NCI-H82 treated with DMSO at 0.1 percent for 48 hours (cell line): ENCODE data around the gene DAD1.
"Not testable (repeated sequence)": the region's sequence is repeated elsewhere in the genome, so short reads cannot be mapped to it uniquely, and the experiment has no call there.

ENCODE experiments used
- DNase-seq: peaks from one replicate; lab custom pipeline; 2025; ENCODE audit not compliant: unreplicated experiment; lab: John Stamatoyannopoulos, UW

The DAD1 gene

DNA sequence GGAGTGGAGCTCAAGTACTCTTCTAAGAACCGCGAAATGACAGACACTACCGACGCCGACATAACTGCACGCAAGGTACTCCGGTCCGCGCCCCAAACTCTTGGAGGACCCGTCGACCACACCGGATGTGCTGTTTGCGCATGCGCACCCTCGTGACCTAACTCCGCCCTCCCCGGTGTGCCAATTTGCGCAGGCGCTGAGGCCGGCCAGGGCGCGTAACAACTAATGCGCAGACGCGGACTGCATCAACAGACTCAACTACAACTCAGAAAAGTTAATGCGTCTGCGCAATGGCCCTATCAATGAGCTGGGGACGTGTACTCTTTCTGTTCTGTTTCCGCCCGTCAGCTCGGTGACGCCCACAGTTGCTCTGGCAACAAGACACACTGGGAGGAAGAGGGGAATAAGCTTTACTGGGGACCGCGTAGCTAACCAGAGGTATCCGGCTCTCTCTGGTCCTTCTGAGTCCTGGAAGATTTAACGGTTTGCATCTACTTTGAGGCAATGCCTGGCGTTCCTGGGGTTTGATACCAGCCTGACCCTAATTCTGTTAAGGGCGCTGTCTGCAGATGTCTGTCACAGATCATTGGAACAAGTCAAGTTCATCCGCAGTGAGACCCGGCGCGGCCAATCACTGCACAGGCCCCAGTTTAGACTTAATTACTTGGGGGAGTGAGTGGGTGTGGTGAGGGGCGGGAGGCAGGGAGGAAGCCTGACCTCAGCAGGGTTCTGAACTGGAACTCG, at the start of gene DAD1:
DAD1 (minus strand) TSS at position 129 of the 744 bp plus-strand sequence; CDS start at position 62, 67 bp downstream.
- peak; percentile 96 for DNase-seq

DNA sequence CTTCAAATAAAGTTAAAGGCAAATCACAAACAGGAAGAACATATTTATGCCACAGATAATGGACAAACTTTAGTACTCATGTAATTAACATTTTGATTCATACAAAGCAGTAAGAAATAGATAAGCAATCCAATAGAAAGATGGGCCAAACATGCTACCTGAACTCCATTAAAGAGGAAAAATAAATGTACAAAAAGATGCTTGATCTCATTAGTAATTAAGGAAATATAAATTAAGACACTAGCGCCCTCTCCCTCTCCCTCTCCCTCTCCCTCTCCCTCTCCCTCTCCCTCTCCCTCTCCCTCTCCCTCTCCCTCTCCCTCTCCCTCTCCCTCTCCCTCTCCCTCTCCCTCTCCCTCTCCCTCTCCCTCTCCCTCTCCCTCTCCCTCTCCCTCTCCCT, 47.0 kb upstream of the DAD1 start:
- not testable (repeated sequence) for DNase-seq

DNA sequence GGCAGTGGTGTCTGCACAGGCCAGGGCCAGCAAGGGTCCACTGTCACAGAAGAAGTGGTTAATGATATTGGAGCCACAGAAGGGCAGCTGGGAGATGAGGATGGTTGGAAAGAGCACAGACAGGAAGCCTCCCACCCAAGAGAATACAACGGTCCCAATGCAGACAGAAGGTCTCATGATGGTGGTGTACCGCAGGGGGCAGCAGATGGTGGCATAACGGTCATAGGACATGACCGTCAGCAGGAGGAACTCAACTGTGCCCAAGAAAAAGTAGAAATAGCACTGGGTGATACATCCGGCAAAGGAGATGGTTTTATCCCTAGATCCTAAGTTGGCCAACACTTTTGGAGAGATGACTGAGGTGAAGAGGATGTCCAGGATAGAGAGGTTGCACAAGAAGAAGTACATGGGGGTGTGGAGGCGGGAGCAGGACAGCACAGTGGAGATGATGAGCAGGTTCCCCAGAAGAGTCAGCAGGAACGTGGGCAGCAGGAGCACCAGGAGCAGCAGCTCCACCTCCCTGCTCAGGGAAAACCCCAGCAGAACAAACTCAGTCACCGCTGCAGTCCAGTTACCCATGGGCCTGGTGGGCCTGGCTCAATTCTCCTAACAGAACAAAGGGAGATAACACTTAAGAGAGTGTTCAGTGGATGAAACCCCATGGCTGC, 45.3 kb upstream of the DAD1 start:
- no peak for DNase-seq

DNA sequence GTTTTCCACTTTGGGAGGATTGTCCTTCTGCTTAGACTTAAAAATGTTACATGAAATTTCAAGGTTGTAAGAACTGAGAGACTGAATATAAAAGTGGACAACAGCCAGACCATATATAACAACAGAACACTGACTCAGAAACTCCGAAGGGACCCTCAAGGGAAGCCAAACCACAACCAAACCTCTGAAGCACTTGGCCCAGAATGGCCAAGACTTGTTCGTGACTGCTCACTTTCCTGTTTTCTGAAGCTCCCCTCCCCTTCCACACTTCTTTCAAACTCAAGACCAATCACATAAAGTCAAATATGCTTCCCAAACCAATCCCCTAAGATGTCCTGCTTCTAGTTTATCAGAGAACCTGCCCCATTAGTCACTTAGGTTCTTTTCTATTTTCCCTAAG, 41.5 kb upstream of the DAD1 start:
- no peak for DNase-seq

DNA sequence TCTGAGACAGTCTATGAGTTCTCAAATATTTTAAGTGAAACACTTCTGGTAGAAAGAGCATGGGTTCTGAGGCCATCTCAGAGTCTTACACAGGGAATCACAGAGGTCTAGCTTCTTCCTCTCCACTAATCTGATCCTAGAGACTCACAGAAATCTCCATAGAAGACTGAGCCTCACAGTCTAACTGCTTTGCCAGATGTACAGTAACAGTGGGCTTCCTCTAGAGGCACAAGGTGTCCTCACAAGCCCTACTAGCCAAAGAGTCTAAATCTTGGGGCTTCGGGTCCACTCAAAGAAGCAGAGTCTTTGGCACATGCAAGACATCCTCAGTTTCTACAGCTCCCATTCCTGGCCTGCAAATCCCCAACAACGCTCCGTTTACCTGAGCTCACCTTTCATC, 41.0 kb upstream of the DAD1 start:
- DNase-seq, result no peak

DNA sequence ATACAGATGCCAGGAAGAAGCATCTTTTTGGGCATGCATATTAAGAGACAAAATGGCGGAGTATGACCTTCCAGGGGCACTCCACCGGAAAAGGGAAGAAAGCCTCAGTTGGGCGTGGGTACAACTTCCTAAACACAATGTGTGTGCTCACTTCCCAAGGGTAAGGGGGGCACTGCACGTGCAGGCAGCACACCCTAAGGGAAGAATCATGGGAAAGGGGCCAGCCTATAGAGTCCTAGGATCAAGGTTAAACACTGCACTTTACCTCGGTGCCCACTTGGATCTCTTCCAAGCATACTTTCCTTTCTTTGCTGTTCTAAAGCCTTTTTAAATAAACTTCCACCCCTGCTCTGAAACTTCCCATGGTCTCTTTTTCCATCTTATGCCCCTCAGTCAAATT, 40.3 kb upstream of the DAD1 start:
- no peak for DNase-seq

DNA sequence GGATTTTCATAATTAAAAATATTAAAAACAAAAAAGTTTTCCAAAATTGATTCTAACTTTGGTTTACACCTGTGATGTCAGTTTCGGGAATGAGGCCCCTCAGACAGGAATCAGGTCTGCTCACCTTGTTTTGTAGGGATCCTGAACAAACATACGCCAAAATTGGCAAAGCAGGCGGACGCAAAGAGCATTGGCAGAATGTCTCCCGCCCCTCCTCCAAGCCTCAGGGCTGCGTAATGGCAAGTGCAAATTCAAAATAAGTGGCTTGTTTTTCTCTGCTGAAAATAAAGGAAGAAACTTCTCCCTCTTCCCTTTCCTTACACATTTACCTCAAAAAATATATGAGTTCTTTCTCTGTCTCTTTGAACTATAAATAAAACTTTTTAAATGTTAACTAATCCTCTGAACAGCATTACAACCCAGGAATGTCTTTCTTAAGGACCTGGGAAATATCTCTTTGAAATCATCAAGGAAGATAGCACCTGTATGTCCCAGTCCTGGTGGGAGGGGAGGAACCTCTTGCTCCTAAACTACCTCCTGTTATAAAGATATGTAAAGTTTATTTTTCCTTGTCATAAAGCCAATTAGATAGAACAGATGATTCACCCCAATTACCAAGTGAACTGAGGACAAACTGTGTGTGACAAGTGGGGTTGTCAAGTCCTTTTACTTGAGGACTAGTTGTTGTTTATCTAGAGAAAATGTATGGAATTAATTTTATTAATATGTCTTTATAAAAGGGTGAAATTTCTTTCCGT, 38.7 kb upstream of the DAD1 start:
- no peak for DNase-seq

DNA sequence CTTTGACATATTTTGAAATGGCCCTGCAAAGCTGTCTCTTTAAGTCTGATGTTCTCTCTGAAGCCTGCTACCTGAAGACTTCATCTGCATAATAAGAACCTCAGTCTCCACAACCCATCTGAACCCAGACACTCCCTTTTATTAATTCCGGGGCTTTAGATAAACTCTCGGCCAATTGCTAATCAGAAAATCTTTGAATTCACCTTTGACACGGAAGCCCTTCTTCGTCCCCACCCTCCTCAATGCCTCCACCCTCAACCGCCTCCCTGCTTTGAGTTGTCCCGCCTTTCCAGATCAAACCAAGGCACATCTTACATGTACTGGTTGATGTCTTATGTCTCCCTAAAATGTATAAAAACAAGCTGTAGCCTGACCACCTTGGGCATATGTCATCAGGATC, 37.6 kb upstream of the DAD1 start:
- DNase-seq, result no peak

DNA sequence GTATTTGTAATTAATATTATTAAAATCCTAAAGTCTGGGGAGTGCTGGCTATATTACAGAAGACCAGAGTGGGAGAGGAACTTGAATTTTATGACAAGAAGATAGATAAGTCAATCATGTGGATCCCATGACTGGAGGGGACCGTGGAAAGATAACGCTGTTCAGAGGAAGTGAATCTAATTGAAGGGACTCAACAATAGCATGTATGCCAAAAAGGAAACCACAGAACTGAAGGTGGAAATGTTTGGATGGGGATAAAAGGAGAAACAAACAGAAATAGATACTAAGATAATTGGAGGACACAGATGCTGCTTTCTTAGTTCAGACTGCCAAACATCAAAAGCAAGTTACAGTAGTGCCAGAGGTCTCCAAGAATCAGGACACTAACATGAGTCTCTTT, 34.0 kb upstream of the DAD1 start:
- no peak for DNase-seq

DNA sequence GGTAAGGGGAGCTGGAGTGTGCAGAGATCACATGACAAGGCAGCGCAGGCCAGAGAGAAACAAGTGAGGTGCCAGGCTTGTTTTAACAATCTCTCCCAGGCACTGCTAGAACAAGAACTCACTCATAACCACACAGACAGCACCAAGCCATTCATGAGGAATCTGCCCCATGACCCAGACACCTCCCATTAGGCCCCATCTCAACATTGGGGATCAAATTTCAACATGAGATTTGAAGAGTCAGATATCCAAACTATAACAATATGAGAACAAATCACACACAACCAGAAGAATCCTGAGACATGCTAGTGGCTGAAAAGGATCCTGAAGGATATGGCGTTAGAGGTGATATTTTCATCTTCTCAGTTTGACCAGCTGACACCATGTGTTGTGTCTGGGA, 33.2 kb upstream of the DAD1 start:
- DNase-seq, result no peak

DNA sequence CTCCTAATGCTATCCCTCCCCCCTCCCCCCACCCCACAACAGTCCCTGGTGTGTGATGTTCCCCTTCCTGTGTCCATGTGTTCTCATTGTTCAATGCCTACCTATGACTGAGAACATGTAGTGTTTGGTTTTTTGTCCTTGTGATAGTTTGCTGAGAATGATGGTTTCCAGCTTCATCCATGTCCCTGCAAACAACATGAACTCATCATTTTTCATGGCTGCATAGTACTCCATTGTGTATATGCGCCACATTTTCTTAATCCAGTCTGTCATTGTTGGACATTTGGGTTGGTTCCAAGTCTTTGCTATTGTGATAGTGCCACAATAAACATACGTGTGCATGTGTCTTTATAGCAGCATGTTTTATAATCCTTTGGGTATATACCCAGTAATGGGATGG, 26.7 kb upstream of the DAD1 start:
- not testable (repeated sequence) for DNase-seq

DNA sequence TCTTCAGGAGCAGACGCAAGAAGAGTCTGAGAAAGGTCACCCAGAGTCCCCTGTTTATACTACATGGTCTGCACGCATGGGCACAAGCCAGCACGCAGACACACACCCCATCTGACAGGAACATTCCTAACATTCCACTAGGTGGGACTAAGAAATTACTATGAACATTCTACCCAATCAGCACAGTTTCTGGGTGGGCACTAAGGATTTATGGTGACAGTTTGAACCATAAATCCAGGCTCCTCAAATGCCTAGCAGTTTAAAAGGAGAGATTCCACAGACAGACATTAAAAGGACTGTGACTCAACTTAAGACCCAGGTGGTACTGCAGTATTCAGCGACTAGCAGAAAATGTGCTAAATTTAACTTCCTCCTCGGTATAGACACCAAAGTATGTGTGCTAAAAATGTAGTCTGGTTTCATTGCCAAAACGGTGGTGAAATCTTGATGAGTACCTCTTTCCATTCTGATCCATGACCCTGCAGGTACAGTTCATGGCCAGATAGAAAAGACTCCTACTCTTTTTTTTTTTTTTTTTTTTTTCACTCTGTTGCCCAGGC, 25.3 kb upstream of the DAD1 start:
- no peak for DNase-seq

DNA sequence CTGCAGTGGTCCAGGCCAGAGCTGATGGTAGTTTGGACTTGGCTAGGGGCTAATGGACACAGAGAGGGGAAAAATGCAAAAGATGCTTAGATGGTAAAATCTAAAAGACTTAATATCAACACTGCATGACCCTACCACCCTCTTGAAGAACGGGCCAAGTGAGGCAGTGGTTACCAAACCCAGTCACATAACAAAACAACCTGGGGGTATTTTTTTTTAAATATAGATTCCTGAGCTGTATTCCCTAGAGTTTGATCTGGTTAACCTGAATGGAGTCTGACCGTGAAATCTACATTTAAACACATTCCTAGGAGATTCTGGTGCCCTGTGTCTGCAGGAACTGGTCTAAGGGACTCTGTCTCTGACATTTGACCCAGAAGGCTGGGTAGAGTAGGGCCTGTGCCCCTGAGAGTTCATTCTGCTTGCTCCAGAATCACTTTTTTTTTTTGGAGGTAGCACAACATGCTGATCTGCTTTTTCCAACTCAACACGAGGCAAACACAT, 24.8 kb upstream of the DAD1 start:
- no peak for DNase-seq

DNA sequence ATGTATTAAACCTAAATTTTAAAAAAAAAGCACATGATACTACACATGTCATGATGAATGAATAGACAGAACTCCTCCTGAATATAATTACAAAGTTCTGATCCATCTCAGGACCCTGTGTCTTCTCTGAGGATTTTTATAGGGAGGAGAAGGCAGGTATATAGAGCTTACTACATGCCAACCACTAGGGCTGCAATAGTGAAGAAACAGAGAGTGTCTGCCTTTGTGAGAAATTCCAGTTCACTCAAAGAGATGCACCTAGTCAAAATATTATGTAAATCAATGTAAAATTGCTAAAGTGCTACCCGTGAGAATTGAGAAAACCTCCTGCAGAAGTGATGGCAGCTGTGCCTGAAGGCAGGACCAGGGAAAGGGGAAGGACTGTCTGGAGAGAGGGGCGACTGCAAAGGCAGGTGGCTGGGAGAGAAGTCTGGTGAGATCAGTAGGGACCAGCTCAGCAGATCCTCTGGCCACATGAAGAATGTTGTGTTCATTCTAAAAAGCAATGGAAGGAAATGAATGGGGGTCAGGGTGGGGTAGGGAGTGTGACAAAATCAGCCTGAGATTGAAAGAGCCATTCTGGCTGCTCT, 24.2 kb upstream of the DAD1 start:
- no peak for DNase-seq

DNA sequence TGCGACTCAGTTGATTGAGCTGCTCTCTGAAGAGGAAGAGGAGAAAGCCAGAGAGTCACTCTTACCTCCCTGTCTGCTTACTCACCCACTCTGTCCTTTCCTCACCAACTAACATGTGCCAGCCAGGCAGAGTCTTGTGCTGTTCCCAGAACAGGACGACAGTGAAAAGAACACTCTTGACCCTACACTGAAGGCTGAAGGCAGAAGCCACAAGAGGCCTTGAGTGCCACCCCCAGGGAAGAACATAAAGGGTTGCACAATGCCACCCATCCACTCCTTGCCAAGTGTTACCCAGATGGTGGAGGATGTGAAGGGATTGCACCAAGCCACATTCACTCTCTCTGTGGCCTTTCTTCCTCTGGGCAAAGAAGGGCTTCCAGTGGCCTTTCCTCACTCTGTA, 21.9 kb upstream of the DAD1 start:
- DNase-seq, result no peak

DNA sequence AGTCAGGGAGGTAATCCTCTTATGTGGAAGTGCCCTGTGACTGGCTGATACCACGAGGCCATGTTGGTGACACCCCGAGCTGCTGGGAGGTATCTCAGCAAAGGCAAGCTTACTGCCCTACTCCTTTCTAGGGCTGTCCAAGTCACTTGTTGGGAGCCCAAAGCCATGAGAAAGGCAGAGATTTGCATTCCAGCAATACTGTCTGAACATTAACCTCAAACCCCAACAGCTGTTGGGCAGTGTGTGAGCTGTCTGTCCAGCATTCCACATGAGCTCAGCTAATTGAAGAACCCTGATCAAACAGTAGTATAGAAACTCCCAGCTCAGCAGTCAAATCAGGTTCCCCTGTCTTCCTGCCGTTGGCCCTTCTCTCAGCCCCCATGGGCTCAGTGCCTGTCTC, 18.3 kb upstream of the DAD1 start:
- DNase-seq, result no peak

DNA sequence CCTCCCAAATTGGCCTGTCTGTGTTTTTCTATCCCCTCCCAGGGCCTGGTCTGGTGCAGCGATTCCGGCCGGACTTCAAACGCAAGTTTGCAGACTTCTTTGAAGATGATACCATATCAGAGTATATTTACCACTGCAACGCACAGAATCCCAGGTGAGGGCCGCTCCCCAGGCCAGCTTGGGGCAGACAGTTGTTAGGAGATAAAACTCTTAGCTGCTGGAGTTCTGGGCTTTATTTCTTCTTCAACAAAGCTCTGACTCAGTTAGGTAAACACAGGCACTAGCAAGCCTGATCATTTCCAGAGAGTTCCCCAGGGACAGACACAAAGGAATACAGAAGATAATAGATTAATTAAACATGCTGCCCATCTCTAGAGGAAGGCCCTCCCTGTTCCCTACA, 17.4 kb upstream of the DAD1 start:
- DNase-seq, result no peak

DNA sequence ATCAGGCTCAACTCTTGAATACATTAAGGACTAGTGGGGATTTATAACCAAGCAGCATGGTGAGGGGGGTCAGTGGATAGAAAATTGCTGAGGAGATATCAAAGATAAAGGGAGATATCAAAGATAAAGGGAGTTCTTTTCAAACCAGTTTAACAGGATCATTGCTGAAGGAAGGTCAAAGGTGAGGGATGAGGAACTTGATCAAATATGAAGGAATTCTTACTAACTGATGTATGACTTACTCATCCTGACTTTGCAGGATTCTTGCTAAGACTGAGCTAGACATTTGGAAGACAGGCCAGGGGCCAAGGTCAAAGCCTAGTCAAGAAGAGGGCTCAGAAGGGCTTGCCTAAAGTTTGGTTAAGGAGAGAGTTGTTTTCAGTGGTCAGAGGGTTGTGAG, 13.8 kb upstream of the DAD1 start:
- DNase-seq, result no peak

DNA sequence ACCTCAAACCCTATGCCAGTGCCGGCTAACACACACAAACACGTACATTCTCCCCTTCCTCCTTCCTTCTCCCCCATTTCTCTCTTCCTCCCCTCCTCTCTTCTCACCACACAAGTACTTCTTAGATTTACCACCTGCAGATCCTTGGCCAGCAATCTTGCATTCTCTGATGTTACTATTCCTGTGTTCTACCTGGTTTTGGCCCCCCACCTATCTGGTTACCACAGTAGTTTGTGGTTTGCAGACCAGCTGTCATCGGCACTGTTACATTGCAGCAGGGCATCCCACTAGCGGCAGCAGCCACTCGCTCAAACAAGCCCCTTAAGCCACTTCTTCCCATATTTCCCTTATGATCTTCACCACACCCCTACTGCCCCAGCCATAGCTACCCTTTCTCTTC, 13.0 kb upstream of the DAD1 start:
- no peak for DNase-seq

DNA sequence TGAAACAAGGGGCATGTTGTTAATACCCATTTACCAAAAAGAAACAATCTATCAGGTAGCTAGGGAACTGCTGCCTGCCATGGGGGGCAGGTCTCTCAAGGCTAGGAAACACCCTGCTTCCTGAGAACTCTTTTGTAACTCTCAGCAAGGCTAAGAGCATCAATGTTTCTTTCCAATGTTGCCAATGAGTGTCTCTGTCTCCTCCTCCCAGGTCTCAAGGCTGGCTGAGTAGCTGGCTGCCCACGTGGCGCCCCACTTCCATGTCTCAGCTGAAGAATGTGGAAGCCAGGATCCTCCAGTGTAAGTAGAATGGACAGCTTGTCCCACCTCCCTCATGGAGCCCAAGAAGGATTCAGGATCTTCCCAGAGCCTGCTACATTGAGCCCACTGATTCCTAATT, 12.4 kb upstream of the DAD1 start:
- DNase-seq, result no peak

DNA sequence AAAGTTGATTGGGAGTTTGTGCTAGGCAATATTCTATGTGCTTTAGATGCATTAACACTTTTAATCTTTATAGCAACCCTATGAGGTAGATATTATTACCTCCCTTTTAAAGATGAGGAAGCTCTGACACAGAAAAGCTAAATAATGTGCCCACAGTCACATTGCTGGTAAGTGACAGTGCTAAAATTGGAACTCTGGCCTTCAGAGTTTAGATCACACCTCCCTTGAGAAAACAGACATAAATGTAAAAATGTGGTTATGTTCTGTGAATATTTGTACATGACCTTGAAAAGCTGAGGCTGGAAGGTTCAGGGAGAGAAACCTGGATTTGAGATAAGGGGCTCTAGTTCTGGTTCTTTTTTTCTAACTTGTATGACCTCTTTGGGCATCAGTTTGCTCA, 11.0 kb upstream of the DAD1 start:
- no peak for DNase-seq
